Neural progenitor cell (in vitro differentiated cells): Measurements from ENCODE around the gene LGALS7B.
"Not testable (repeated sequence)": the region's sequence is repeated elsewhere in the genome, so short reads cannot be mapped to it uniquely, and the experiment has no call there.

Experiments
- EZH2phosphoT487 ChIP-seq: fragments of 200-600 bp; sonication (generic); IDR thresholded peaks from 2 replicates; pipeline ENCODE4 v1.6.1; 2017; ENCODE audit warnings: antibody characterized with exemption
- TF ChIP-seq, protein P1 (sequence below): fragments of 200-600 bp; sonication (generic); IDR thresholded peaks from 2 replicates; pipeline ENCODE4 v1.5.1; 2017; ENCODE audit warnings: antibody characterized with exemption, mild to moderate bottlenecking

- TF ChIP-seq, protein P1, sequence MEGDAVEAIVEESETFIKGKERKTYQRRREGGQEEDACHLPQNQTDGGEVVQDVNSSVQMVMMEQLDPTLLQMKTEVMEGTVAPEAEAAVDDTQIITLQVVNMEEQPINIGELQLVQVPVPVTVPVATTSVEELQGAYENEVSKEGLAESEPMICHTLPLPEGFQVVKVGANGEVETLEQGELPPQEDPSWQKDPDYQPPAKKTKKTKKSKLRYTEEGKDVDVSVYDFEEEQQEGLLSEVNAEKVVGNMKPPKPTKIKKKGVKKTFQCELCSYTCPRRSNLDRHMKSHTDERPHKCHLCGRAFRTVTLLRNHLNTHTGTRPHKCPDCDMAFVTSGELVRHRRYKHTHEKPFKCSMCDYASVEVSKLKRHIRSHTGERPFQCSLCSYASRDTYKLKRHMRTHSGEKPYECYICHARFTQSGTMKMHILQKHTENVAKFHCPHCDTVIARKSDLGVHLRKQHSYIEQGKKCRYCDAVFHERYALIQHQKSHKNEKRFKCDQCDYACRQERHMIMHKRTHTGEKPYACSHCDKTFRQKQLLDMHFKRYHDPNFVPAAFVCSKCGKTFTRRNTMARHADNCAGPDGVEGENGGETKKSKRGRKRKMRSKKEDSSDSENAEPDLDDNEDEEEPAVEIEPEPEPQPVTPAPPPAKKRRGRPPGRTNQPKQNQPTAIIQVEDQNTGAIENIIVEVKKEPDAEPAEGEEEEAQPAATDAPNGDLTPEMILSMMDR: not testable (repeated sequence)
- TF ChIP-seq EZH2phosphoT487: not testable (repeated sequence)
Observed at GRCh38 chr19:38771569-38771968, 17.4 kb upstream of the LGALS7B start.
